ENCODE measurements around the gene KRT72. TPM values are rescaled to one million over a fixed set of nuclear protein-coding genes. Genes with fewer than 3 reads are reported as not detected.
A peak's percentile ranks its signal among the peaks of the same experiment; 100 is the strongest.

Gene KRT72
- total RNA-seq, 1 donor from 2014 or later: not detected

- no peak for TF ChIP-seq CTCF (IDR thresholded peaks at IDR 0.05)
- DNase-seq (ENCODE audit: extremely low spot score, unreplicated experiment): no peak
- no peaks in the 10 kb centered on the region for H3K9me3 Mint-ChIP-seq (ENCODE audit: unreplicated experiment)
- H3K4me3 Mint-ChIP-seq (ENCODE audit: unreplicated experiment): no peak overlapping the region
- H3K27ac Mint-ChIP-seq (ENCODE audit: unreplicated experiment): no peak overlapping the region
- H3K36me3 Mint-ChIP-seq (ENCODE audit: unreplicated experiment): no peaks in the 10 kb centered on the region
- no peaks in the 10 kb centered on the region for H3K4me1 Mint-ChIP-seq (ENCODE audit: unreplicated experiment)
- H3K27me3 Mint-ChIP-seq (ENCODE audit: unreplicated experiment): peaks cover 58% of the 10 kb centered on the region
Observed at GRCh38 chr12:52630599-52631200, 29.4 kb upstream of the KRT72 start.

- Mint-ChIP-seq H3K4me3 (ENCODE audit: unreplicated experiment) (no peak overlapping the region), H3K27ac (ENCODE audit: unreplicated experiment) (no peak overlapping the region), H3K9me3 (ENCODE audit: unreplicated experiment) (no peaks in the 10 kb centered on the region), H3K36me3 (ENCODE audit: unreplicated experiment) (no peaks in the 10 kb centered on the region), H3K4me1 (ENCODE audit: unreplicated experiment) (no peaks in the 10 kb centered on the region), H3K27me3 (ENCODE audit: unreplicated experiment) (peaks cover 62% of the 10 kb centered on the region)
- no peak for TF ChIP-seq CTCF (IDR thresholded peaks at IDR 0.05)
- DNase-seq (ENCODE audit: extremely low spot score, unreplicated experiment): peak; percentile 70
Observed at GRCh38 chr12:52630008-52630500, 28.8 kb upstream of the KRT72 start.

- Mint-ChIP-seq H3K27me3 (ENCODE audit: unreplicated experiment) (peaks cover 68% of the 10 kb centered on the region), H3K27ac (ENCODE audit: unreplicated experiment) (no peak overlapping the region), H3K9me3 (ENCODE audit: unreplicated experiment) (no peaks in the 10 kb centered on the region), H3K36me3 (ENCODE audit: unreplicated experiment) (no peaks in the 10 kb centered on the region), H3K4me3 (ENCODE audit: unreplicated experiment) (no peak overlapping the region), H3K4me1 (ENCODE audit: unreplicated experiment) (no peaks in the 10 kb centered on the region)
- TF ChIP-seq CTCF (IDR thresholded peaks at IDR 0.05): no peak
- peak; percentile 54 for DNase-seq (ENCODE audit: extremely low spot score, unreplicated experiment)
Observed at GRCh38 chr12:52629281-52630007, 28.2 kb upstream of the KRT72 start.

- no peaks in the 10 kb centered on the region for H3K36me3 Mint-ChIP-seq (ENCODE audit: unreplicated experiment)
- no peaks in the 10 kb centered on the region for H3K4me1 Mint-ChIP-seq (ENCODE audit: unreplicated experiment)
- H3K9me3 Mint-ChIP-seq (ENCODE audit: unreplicated experiment): no peaks in the 10 kb centered on the region
- H3K4me3 Mint-ChIP-seq (ENCODE audit: unreplicated experiment): no peak overlapping the region
- H3K27me3 Mint-ChIP-seq (ENCODE audit: unreplicated experiment): peaks cover 71% of the 10 kb centered on the region
- TF ChIP-seq CTCF (IDR thresholded peaks at IDR 0.05): no peak
- DNase-seq (ENCODE audit: extremely low spot score, unreplicated experiment): peak; percentile 65
- no peak overlapping the region for H3K27ac Mint-ChIP-seq (ENCODE audit: unreplicated experiment)
Observed at GRCh38 chr12:52628841-52629240, 27.6 kb upstream of the KRT72 start.

- Mint-ChIP-seq H3K27me3 (ENCODE audit: unreplicated experiment) (peaks cover 72% of the 10 kb centered on the region), H3K36me3 (ENCODE audit: unreplicated experiment) (no peaks in the 10 kb centered on the region)
- TF ChIP-seq CTCF (IDR thresholded peaks at IDR 0.05): no peak
Observed at GRCh38 chr12:52628111-52628507, 26.8 kb upstream of the KRT72 start.

More at GRCh38 chr12:52628111-52628507, 26.8 kb upstream of the KRT72 start:
- Mint-ChIP-seq H3K9me3 (ENCODE audit: unreplicated experiment) (no peaks in the 10 kb centered on the region), H3K4me1 (ENCODE audit: unreplicated experiment) (no peaks in the 10 kb centered on the region), H3K27ac (ENCODE audit: unreplicated experiment) (no peak overlapping the region), H3K4me3 (ENCODE audit: unreplicated experiment) (no peak overlapping the region)
- DNase-seq (ENCODE audit: extremely low spot score, unreplicated experiment): peak; percentile 53

Data from osteocyte (in vitro differentiated cells).